H1 (cell line): Measurements from ENCODE around the gene HEXIM2. TPM values are rescaled to one million over a fixed set of nuclear protein-coding genes. Genes with fewer than 3 reads are reported as not detected.

Experiments
- ATF3 ChIP-seq: IDR thresholded peaks from 2 replicates; pipeline ENCODE4 v1.6.1; 2011; ENCODE audit warnings: low read depth, mild to moderate bottlenecking, low read length; ENCODE audit not compliant: insufficient read depth
- CTCF ChIP-seq, 3 experiments: IDR thresholded peaks; 1 replicate in 2 of 3; 2 replicates in 1 of 3; pipeline versions ENCODE4 v1.5.1 to v1.6.1; 2011; ENCODE audit warnings: low read length in 3 of 3, mild to moderate bottlenecking in 3 of 3, inconsistent platforms in 2 of 3, low read depth in 1 of 3, moderate library complexity in 1 of 3; ENCODE audit not compliant: insufficient read depth in 1 of 3; ENCODE audit errors: control extremely low read depth in 1 of 3
- FOSL1 ChIP-seq: IDR thresholded peaks from 2 replicates; pipeline ENCODE4 v1.6.1; 2011; ENCODE audit warnings: mild to moderate bottlenecking, low read depth, low read length, moderate library complexity; ENCODE audit not compliant: insufficient read depth
- HDAC6 ChIP-seq: IDR thresholded peaks from one replicate; pipeline ENCODE4 v1.7.1; 2012; ENCODE audit warnings: low read depth, mild to moderate bottlenecking, inconsistent platforms, low read length, moderate library complexity
- POU5F1 ChIP-seq: IDR thresholded peaks from 2 replicates; pipeline ENCODE4 v1.6.1; 2011; ENCODE audit warnings: low read depth, mild to moderate bottlenecking, low read length, moderate library complexity
- SIRT6 ChIP-seq: IDR thresholded peaks from one replicate; pipeline ENCODE4 v1.7.1; 2012; ENCODE audit warnings: low read length, inconsistent platforms
- polyA plus RNA-seq, 7 experiments: library from polyadenylated mRNA; depleted of rRNA in 3 of 7; stranded (reverse) in 5 of 7; unstranded in 2 of 7; fragments of >200 nt in 5 of 7; fragments of 200-250 nt in 2 of 7; gene quantifications; 1 replicate in 5 of 7; 2 replicates in 1 of 7; 4 replicates in 1 of 7; pipeline versions ENCODE4 v1.2.1 to v1.2.3, GENCODE V29; 2011 to 2013; ENCODE audit warnings: missing spikeins in 2 of 7, mixed read lengths in 2 of 7
- total RNA-seq: library from RNA; stranded (reverse); fragmentation: NEBNext Ultra II Directional; extraction: Animal tissue kit (Norgen Biotek cat#: 25700); gene quantifications from 2 replicates; pipeline ENCODE4 v1.2.1, GENCODE V29; 2021

Gene HEXIM2
- total and polyA plus RNA-seq, 2 of the 8 experiments (the other 6 are each of a cell fraction or from before 2014, with no cell fraction given): 7.5 to 13.2 TPM

GRCh38 chr17:45125509-45125908 is 36.2 kb upstream of the HEXIM2 start (continued):
- TF ChIP-seq ATF3: no peak
- no peak for TF ChIP-seq SIRT6
- TF ChIP-seq FOSL1: no peak
- TF ChIP-seq CTCF (IDR thresholded peaks at IDR 0.05; ENCODE audit: control extremely low read depth in 1 of 3, insufficient read depth in 1 of 3, low read depth in 1 of 3, low read length in 3 of 3): no peak
- no peak for TF ChIP-seq POU5F1
- no peak for TF ChIP-seq HDAC6
